ENCODE results near the gene DRAXIN. TPM values are rescaled to one million over a fixed set of nuclear protein-coding genes. Genes with fewer than 3 reads are reported as not detected.

DRAXIN gene
- polyA plus RNA-seq, 1 donor from 2014 or later, result 33.5 TPM

DNA sequence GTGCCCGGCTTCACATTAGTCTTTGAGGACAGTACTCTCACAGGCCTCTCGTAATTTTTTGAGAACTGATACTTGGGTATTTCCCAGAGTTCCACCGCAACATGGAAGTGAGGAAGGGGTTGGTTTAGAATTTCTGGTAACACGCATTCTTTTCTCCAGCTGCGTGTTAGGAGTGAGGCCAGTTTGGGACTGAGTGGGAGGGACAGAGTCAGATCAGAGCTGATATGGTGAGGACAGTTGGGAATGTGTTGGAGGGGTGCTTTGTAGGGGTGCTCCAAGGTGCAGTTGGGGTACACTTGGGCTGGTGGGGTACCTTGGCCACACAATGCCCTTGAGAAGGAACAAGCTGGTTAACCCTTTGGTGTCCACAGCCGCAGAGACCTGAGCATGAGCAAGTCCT lies 20.8 kb upstream of the DRAXIN start:
- no peaks in the 10 kb centered on the region for H3F3A ChIP-seq (ENCODE audit: insufficient read depth, low read length, poor library complexity, severe bottlenecking)
- H3K27ac ChIP-seq (ENCODE audit: low read length), result no peak overlapping the region
- no peak overlapping the region for H2AFZ ChIP-seq (ENCODE audit: low read depth, low read length)
- H3K4me3 ChIP-seq (ENCODE audit: low read length), result no peak overlapping the region
- H3K4me2 ChIP-seq (ENCODE audit: low read length), result no peak overlapping the region
- no peaks in the 10 kb centered on the region for H4K20me1 ChIP-seq (ENCODE audit: insufficient read depth)
- H3K9ac ChIP-seq (ENCODE audit: low read length), result no peak overlapping the region
- TF ChIP-seq SMC3 (conservative IDR thresholded peaks at IDR 0.05; ENCODE audit: poor library complexity) (no peak), EP300 (conservative IDR thresholded peaks at IDR 0.05; ENCODE audit: poor library complexity, severe bottlenecking) (no peak), MXI1 (conservative IDR thresholded peaks at IDR 0.05; ENCODE audit: poor library complexity, severe bottlenecking) (no peak), RAD21 (conservative IDR thresholded peaks at IDR 0.05) (no peak)
- TF ChIP-seq, protein P1, sequence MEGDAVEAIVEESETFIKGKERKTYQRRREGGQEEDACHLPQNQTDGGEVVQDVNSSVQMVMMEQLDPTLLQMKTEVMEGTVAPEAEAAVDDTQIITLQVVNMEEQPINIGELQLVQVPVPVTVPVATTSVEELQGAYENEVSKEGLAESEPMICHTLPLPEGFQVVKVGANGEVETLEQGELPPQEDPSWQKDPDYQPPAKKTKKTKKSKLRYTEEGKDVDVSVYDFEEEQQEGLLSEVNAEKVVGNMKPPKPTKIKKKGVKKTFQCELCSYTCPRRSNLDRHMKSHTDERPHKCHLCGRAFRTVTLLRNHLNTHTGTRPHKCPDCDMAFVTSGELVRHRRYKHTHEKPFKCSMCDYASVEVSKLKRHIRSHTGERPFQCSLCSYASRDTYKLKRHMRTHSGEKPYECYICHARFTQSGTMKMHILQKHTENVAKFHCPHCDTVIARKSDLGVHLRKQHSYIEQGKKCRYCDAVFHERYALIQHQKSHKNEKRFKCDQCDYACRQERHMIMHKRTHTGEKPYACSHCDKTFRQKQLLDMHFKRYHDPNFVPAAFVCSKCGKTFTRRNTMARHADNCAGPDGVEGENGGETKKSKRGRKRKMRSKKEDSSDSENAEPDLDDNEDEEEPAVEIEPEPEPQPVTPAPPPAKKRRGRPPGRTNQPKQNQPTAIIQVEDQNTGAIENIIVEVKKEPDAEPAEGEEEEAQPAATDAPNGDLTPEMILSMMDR (IDR thresholded peaks at IDR 0.05; ENCODE audit: poor library complexity, severe bottlenecking), result no peak
- H3K79me2 ChIP-seq (replicated peaks; ENCODE audit: insufficient read depth, low read length), result no peaks in the 10 kb centered on the region
- H3K9me2 ChIP-seq (ENCODE audit: insufficient read depth, low read length), result no peaks in the 10 kb centered on the region
- H3K36me3 ChIP-seq (ENCODE audit: insufficient read depth, low read length), result no peaks in the 10 kb centered on the region
- H3K27me3 ChIP-seq (ENCODE audit: insufficient read depth, low read depth, low read length), result no peaks in the 10 kb centered on the region
- no peaks in the 10 kb centered on the region for H3K9me3 ChIP-seq (ENCODE audit: low read length)

DNA sequence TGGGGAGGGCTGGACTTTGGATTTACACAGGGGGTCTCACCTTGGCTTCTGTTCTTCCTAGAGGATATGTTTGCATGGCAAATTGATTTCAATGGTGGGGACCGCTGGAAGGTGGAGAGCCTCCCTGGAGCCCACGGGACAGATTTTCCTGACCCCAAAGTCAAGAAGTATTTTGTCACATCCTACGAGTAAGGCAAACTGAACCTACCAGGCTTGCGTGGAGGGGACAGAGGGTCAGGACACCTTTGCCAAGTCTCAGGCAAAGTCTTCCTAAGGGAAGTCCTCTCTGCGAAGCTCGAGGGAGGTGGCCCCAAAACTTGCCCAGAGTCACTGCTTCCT lies 20.3 kb upstream of the DRAXIN start:
- TF ChIP-seq MXI1 (conservative IDR thresholded peaks at IDR 0.05; ENCODE audit: poor library complexity, severe bottlenecking), result no peak
- TF ChIP-seq, protein P2, sequence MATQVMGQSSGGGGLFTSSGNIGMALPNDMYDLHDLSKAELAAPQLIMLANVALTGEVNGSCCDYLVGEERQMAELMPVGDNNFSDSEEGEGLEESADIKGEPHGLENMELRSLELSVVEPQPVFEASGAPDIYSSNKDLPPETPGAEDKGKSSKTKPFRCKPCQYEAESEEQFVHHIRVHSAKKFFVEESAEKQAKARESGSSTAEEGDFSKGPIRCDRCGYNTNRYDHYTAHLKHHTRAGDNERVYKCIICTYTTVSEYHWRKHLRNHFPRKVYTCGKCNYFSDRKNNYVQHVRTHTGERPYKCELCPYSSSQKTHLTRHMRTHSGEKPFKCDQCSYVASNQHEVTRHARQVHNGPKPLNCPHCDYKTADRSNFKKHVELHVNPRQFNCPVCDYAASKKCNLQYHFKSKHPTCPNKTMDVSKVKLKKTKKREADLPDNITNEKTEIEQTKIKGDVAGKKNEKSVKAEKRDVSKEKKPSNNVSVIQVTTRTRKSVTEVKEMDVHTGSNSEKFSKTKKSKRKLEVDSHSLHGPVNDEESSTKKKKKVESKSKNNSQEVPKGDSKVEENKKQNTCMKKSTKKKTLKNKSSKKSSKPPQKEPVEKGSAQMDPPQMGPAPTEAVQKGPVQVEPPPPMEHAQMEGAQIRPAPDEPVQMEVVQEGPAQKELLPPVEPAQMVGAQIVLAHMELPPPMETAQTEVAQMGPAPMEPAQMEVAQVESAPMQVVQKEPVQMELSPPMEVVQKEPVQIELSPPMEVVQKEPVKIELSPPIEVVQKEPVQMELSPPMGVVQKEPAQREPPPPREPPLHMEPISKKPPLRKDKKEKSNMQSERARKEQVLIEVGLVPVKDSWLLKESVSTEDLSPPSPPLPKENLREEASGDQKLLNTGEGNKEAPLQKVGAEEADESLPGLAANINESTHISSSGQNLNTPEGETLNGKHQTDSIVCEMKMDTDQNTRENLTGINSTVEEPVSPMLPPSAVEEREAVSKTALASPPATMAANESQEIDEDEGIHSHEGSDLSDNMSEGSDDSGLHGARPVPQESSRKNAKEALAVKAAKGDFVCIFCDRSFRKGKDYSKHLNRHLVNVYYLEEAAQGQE (IDR thresholded peaks at IDR 0.05; ENCODE audit: borderline replicate concordance), result no peak
- TF ChIP-seq POLR2AphosphoS5 (IDR thresholded peaks at IDR 0.05), result no peak
- no peak for TF ChIP-seq EP300 (conservative IDR thresholded peaks at IDR 0.05; ENCODE audit: poor library complexity, severe bottlenecking)
- no peak for TF ChIP-seq SMC3 (conservative IDR thresholded peaks at IDR 0.05; ENCODE audit: poor library complexity)
- no peak for TF ChIP-seq RAD21 (conservative IDR thresholded peaks at IDR 0.05)
- TF ChIP-seq, protein P1 (IDR thresholded peaks at IDR 0.05; ENCODE audit: poor library complexity, severe bottlenecking), result no peak
- no peak for TF ChIP-seq EZH2 (IDR thresholded peaks at IDR 0.05; ENCODE audit: borderline replicate concordance, insufficient read depth, low read length, poor library complexity, severe bottlenecking)
- TF ChIP-seq TAF1 (IDR thresholded peaks at IDR 0.05; ENCODE audit: low read depth), result no peak
- H3K4me2 ChIP-seq (ENCODE audit: low read length), result no peak overlapping the region
- H3K36me3 ChIP-seq (ENCODE audit: insufficient read depth, low read length), result no peaks in the 10 kb centered on the region
- no peak overlapping the region for H3K9ac ChIP-seq (ENCODE audit: low read length)
- H3K27ac ChIP-seq (ENCODE audit: low read length), result no peak overlapping the region
- no peaks in the 10 kb centered on the region for H3K9me2 ChIP-seq (ENCODE audit: insufficient read depth, low read length)
- no peaks in the 10 kb centered on the region for H3K79me2 ChIP-seq (replicated peaks; ENCODE audit: insufficient read depth, low read length)
- H3F3A ChIP-seq (ENCODE audit: insufficient read depth, low read length, poor library complexity, severe bottlenecking), result no peaks in the 10 kb centered on the region
- no peak overlapping the region for H2AFZ ChIP-seq (ENCODE audit: low read depth, low read length)
- H4K20me1 ChIP-seq (ENCODE audit: insufficient read depth), result no peaks in the 10 kb centered on the region
- no peak overlapping the region for H3K4me3 ChIP-seq (ENCODE audit: low read length)
- no peaks in the 10 kb centered on the region for H3K27me3 ChIP-seq (ENCODE audit: insufficient read depth, low read depth, low read length)
- no peaks in the 10 kb centered on the region for H3K9me3 ChIP-seq (ENCODE audit: low read length)

Data from neural cell (in vitro differentiated cells).